Measurements from ENCODE around the gene OCA2.

Gene OCA2

GRCh38 chr15:27731776-27732175 lies 367.3 kb downstream of the OCA2 start:
- Histone ChIP-seq H3F3A (ENCODE audit: insufficient read depth, low read length) (no peaks in the 10 kb centered on the region), H3K27me3 (replicated peaks; ENCODE audit: insufficient read depth, low read length) (no peaks in the 10 kb centered on the region), H3K79me2 (ENCODE audit: low read length) (no peaks in the 10 kb centered on the region), H3K9me2 (replicated peaks; ENCODE audit: insufficient read depth, low read length) (no peaks in the 10 kb centered on the region), H3K9ac (ENCODE audit: low read length) (no peak overlapping the region), H4K20me1 (ENCODE audit: insufficient read depth, low read length) (no peaks in the 10 kb centered on the region), H3K27ac (ENCODE audit: low read length) (no peak overlapping the region), H3K4me1 (ENCODE audit: low read length) (no peaks in the 10 kb centered on the region), H3K4me3 (ENCODE audit: low read length) (no peak overlapping the region), H3K9me3 (replicated peaks; ENCODE audit: insufficient read depth, low read length) (no peaks in the 10 kb centered on the region), H2AFZ (ENCODE audit: low read length) (no peak overlapping the region), H3K36me3 (replicated peaks; ENCODE audit: insufficient read depth, low read length) (no peaks in the 10 kb centered on the region), H3K4me2 (ENCODE audit: low read depth, low read length) (no peak overlapping the region)
- TF ChIP-seq CTCF (IDR thresholded peaks at IDR 0.05; ENCODE audit: low read length): no peak
- TF ChIP-seq EZH2phosphoT487 (IDR thresholded peaks at IDR 0.05; ENCODE audit: low read length): no peak
- TF ChIP-seq EZH2 (optimal IDR thresholded peaks at IDR 0.05; ENCODE audit: low read depth, low read length): no peak
- DNase-seq: no peak

GRCh38 chr15:27730868-27731267 lies 368.2 kb downstream of the OCA2 start:
- H3F3A ChIP-seq (ENCODE audit: insufficient read depth, low read length): no peaks in the 10 kb centered on the region
- H3K9ac ChIP-seq (ENCODE audit: low read length): no peak overlapping the region
- H3K27ac ChIP-seq (ENCODE audit: low read length): no peak overlapping the region
- H2AFZ ChIP-seq (ENCODE audit: low read length): no peak overlapping the region
- H3K4me1 ChIP-seq (ENCODE audit: low read length): no peaks in the 10 kb centered on the region
- TF ChIP-seq EZH2phosphoT487 (IDR thresholded peaks at IDR 0.05; ENCODE audit: low read length) (no peak), CTCF (IDR thresholded peaks at IDR 0.05; ENCODE audit: low read length) (no peak), EZH2 (optimal IDR thresholded peaks at IDR 0.05; ENCODE audit: low read depth, low read length) (no peak)
- H3K9me2 ChIP-seq (replicated peaks; ENCODE audit: insufficient read depth, low read length): no peaks in the 10 kb centered on the region
- no peaks in the 10 kb centered on the region for H3K27me3 ChIP-seq (replicated peaks; ENCODE audit: insufficient read depth, low read length)
- H3K4me3 ChIP-seq (ENCODE audit: low read length): no peak overlapping the region
- H4K20me1 ChIP-seq (ENCODE audit: insufficient read depth, low read length): no peaks in the 10 kb centered on the region
- H3K79me2 ChIP-seq (ENCODE audit: low read length): no peaks in the 10 kb centered on the region
- H3K9me3 ChIP-seq (replicated peaks; ENCODE audit: insufficient read depth, low read length): no peaks in the 10 kb centered on the region
- no peaks in the 10 kb centered on the region for H3K36me3 ChIP-seq (replicated peaks; ENCODE audit: insufficient read depth, low read length)
- H3K4me2 ChIP-seq (ENCODE audit: low read depth, low read length): no peak overlapping the region
- no peak for DNase-seq

- TF ChIP-seq CTCF (IDR thresholded peaks at IDR 0.05; ENCODE audit: low read length) (no peak), EZH2 (optimal IDR thresholded peaks at IDR 0.05; ENCODE audit: low read depth, low read length) (no peak), EZH2phosphoT487 (IDR thresholded peaks at IDR 0.05; ENCODE audit: low read length) (no peak)
- Histone ChIP-seq H3K9ac (ENCODE audit: low read length) (no peak overlapping the region), H3K27ac (ENCODE audit: low read length) (no peak overlapping the region), H3K79me2 (ENCODE audit: low read length) (no peaks in the 10 kb centered on the region), H4K20me1 (ENCODE audit: insufficient read depth, low read length) (no peaks in the 10 kb centered on the region), H3K27me3 (replicated peaks; ENCODE audit: insufficient read depth, low read length) (no peaks in the 10 kb centered on the region), H3K4me2 (ENCODE audit: low read depth, low read length) (no peak overlapping the region), H3K9me2 (replicated peaks; ENCODE audit: insufficient read depth, low read length) (no peaks in the 10 kb centered on the region), H3K4me3 (ENCODE audit: low read length) (no peak overlapping the region), H2AFZ (ENCODE audit: low read length) (no peak overlapping the region), H3K36me3 (replicated peaks; ENCODE audit: insufficient read depth, low read length) (no peaks in the 10 kb centered on the region), H3K9me3 (replicated peaks; ENCODE audit: insufficient read depth, low read length) (no peaks in the 10 kb centered on the region), H3F3A (ENCODE audit: insufficient read depth, low read length) (peaks cover 6% of the 10 kb centered on the region; the same call in 1 of the 2 replicates), H3K4me1 (ENCODE audit: low read length) (0 out of 2 replicates have a peak, but pooled peaks cover 3% of the 10 kb centered on the region)
- no peak for DNase-seq
These were observed 373.4 kb downstream of the OCA2 start for GRCh38 chr15:27725731-27726130.
